HCT116 (cell line): ENCODE data around the gene TMEM80. TPM values are rescaled to one million over a fixed set of nuclear protein-coding genes. Genes with fewer than 3 reads are reported as not detected.
"Not testable (repeated sequence)": the region's sequence is repeated elsewhere in the genome, so short reads cannot be mapped to it uniquely, and the experiment has no call there.

Experiments
- ATAC-seq: fragments of 200-7000 bp; cut with Tn5 transposase; 2 replicates; pipeline ENCODE4 v1.9.1; 2020; ENCODE audit warnings: mild to moderate bottlenecking, moderate library complexity
- BruUV-seq: library from RNA; stranded (reverse); fragments of 400-500 nt; replicated peaks from 2 replicates; lab custom pipeline; 2021; lab: Mats Ljungman, UMichigan
- CTCF ChIA-PET: fragments of 300-600 bp; sonication (Branson Sonifier 250); formaldehyde crosslinking; loops from one replicate; lab custom pipeline; 2021; ENCODE audit warnings: antibody characterized with exemption; lab: Charles Lee
- POLR2A ChIA-PET: fragments of 300-600, 350-600 bp; sonication (Branson Sonifier 250); formaldehyde crosslinking; loops from one replicate; lab custom pipeline; 2021; ENCODE audit warnings: antibody characterized with exemption; lab: Charles Lee
- RAD21 ChIA-PET, 2 experiments: fragments of 300-600 bp; sonication (Branson Sonifier 250); formaldehyde crosslinking; loops; one replicate each; lab custom pipeline; 2023; ENCODE audit warnings: low total read pairs in 2 of 2; ENCODE audit not compliant: uncharacterized antibody in 2 of 2, unreplicated experiment in 2 of 2, low non-redundant PET in 1 of 2; lab: Charles Lee
- DNase-seq: peaks from one replicate; pipeline ENCODE4 v3.0.0-alpha.2; 2010; ENCODE audit warnings: low read depth, low spot score
- H2AFZ ChIP-seq: fragments of 200-600 bp; shearing (Covaris generic), sonication (generic); 2 replicates; pipeline ENCODE4 v1.6.1; 2017; ENCODE audit warnings: low read depth, mixed run types, mixed read lengths, antibody characterized with exemption, low read length; ENCODE audit not compliant: poor library complexity, severe bottlenecking
- H3K27ac ChIP-seq: 2 replicates; pipeline ENCODE4 v1.5.1; 2012; ENCODE audit warnings: low read depth, low read length
- H3K27me3 ChIP-seq: fragments of 200-600 bp; sonication (generic); 2 replicates; pipeline ENCODE4 v1.6.1; 2016; ENCODE audit warnings: mixed run types, low read length, mixed read lengths; ENCODE audit not compliant: insufficient read depth
- H3K36me3 ChIP-seq, 2 experiments: fragments of 200-500 bp in 1 of 2; fragments of 200-600 bp in 1 of 2; sonication (Bioruptor generic) in 1 of 2; sonication (generic) in 1 of 2; 2 replicates each; pipeline versions ENCODE4 v1.5.1 to v1.6.1; 2014 to 2016; ENCODE audit warnings: low read length in 2 of 2, inconsistent platforms in 1 of 2, mixed read lengths in 1 of 2, mixed run types in 1 of 2; ENCODE audit not compliant: insufficient read depth in 2 of 2, control insufficient read depth in 1 of 2
- H3K4me1 ChIP-seq, 2 experiments: fragments of 200-600 bp in 1 of 2; sonication (generic) in 1 of 2; 2 replicates each; pipeline versions ENCODE4 v1.5.1 to v1.6.1; 2012 to 2017; ENCODE audit warnings: low read length in 2 of 2, inconsistent platforms in 1 of 2, mild to moderate bottlenecking in 1 of 2, mixed read lengths in 1 of 2, mixed run types in 1 of 2, moderate library complexity in 1 of 2; ENCODE audit not compliant: insufficient read depth in 2 of 2, control insufficient read depth in 1 of 2
- H3K4me2 ChIP-seq: fragments of 200-600 bp; sonication (generic); 2 replicates; pipeline ENCODE4 v1.6.1; 2017; ENCODE audit warnings: mixed run types, low read length, mixed read lengths
- H3K4me3 ChIP-seq, 2 experiments: fragments of 200-600 bp in 1 of 2; sonication (generic) in 1 of 2; replicated peaks in 1 of 2; 2 replicates each; pipeline ENCODE4 v1.5.1; 2011 to 2016; ENCODE audit warnings: low read length in 2 of 2, control low read depth in 1 of 2, low read depth in 1 of 2, mild to moderate bottlenecking in 1 of 2, mixed read lengths in 1 of 2, mixed run types in 1 of 2
- H3K79me2 ChIP-seq: fragments of 200-600 bp; sonication (generic); 2 replicates; pipeline ENCODE4 v1.6.1; 2017; ENCODE audit warnings: mild to moderate bottlenecking, mixed run types, low read length, moderate library complexity, mixed read lengths; ENCODE audit not compliant: insufficient read depth
- H3K9ac ChIP-seq: fragments of 200-600 bp; sonication (generic); 2 replicates; pipeline ENCODE4 v1.6.1; 2016; ENCODE audit warnings: low read length, mixed read lengths
- H3K9me2 ChIP-seq: fragments of 200-600 bp; sonication (generic), shearing (Covaris generic); 2 replicates; pipeline ENCODE4 v1.6.1; 2017; ENCODE audit warnings: mixed run types, mild to moderate bottlenecking, moderate library complexity; ENCODE audit not compliant: insufficient read depth
- H3K9me3 ChIP-seq, 2 experiments: fragments of 200-500 bp in 1 of 2; fragments of 200-600 bp in 1 of 2; sonication (Bioruptor generic) in 1 of 2; sonication (generic) in 1 of 2; 2 replicates each; pipeline ENCODE4 v1.6.1; 2014 to 2017; ENCODE audit warnings: low read length in 2 of 2, mixed read lengths in 2 of 2, inconsistent platforms in 1 of 2, low read depth in 1 of 2, mild to moderate bottlenecking in 1 of 2, mixed run types in 1 of 2, moderate library complexity in 1 of 2; ENCODE audit not compliant: control insufficient read depth in 1 of 2, insufficient read depth in 1 of 2
- H4K20me1 ChIP-seq: fragments of 200-600 bp; sonication (generic), shearing (Covaris generic); 2 replicates; pipeline ENCODE4 v1.6.1; 2017; ENCODE audit warnings: mixed run types, mild to moderate bottlenecking, moderate library complexity; ENCODE audit not compliant: insufficient read depth
- ATF3 ChIP-seq: IDR thresholded peaks from 2 replicates; pipeline ENCODE4 v1.6.1; 2012
- CEBPB ChIP-seq: IDR thresholded peaks from 2 replicates; pipeline ENCODE4 v1.6.1; 2012; ENCODE audit warnings: low read depth
- CTCF ChIP-seq, 3 experiments: fragments of 200-600 bp in 1 of 3; sonication (generic) in 1 of 3; IDR thresholded peaks in 2 of 3; conservative IDR thresholded peaks in 1 of 3; 2 replicates each; pipeline ENCODE4 v1.5.1; 2012 to 2017; ENCODE audit warnings: low read depth in 2 of 3, low read length in 2 of 3, antibody characterized with exemption in 1 of 3, borderline replicate concordance in 1 of 3, control low read depth in 1 of 3, mild to moderate bottlenecking in 1 of 3, mixed read lengths in 1 of 3, mixed run types in 1 of 3, moderate library complexity in 1 of 3; ENCODE audit not compliant: insufficient read depth in 1 of 3
- EZH2 ChIP-seq: fragments of 200-600 bp; sonication (generic); IDR thresholded peaks from 2 replicates; pipeline ENCODE4 v1.6.1; 2017; ENCODE audit warnings: antibody characterized with exemption, mixed run types
- EZH2phosphoT487 ChIP-seq: fragments of 200-600 bp; IDR thresholded peaks from 2 replicates; pipeline ENCODE4 v1.6.1; 2018; ENCODE audit warnings: antibody characterized with exemption, borderline replicate concordance
- JUND ChIP-seq: IDR thresholded peaks from 2 replicates; pipeline ENCODE4 v1.6.1; 2012
- POLR2AphosphoS5 ChIP-seq: IDR thresholded peaks from 2 replicates; pipeline ENCODE4 v1.6.1; 2011; ENCODE audit warnings: mild to moderate bottlenecking, low read depth, low read length, moderate library complexity
- SIN3A ChIP-seq: IDR thresholded peaks from 2 replicates; pipeline ENCODE4 v1.6.1; 2012; ENCODE audit warnings: low read depth
- SRF ChIP-seq: IDR thresholded peaks from 2 replicates; pipeline ENCODE4 v1.6.1; 2012; ENCODE audit warnings: low read depth
- TCF7L2 ChIP-seq: IDR thresholded peaks from 2 replicates; pipeline ENCODE4 v1.7.0; 2011; ENCODE audit warnings: borderline replicate concordance, inconsistent platforms; ENCODE audit not compliant: insufficient read depth, insufficient read length; ENCODE audit errors: extremely low read depth
- ZFX ChIP-seq: fragments of 450-650 bp; IDR thresholded peaks from 2 replicates; pipeline ENCODE4 v1.6.1; 2017
- intact Hi-C: fragments of 100-400 bp; cut with micrococcal nuclease; formaldehyde crosslinking; loops from 2 replicates; pipeline ENCODE4 v1.10.0; 2022
- total RNA-seq: library from RNA; stranded (reverse); gene quantifications from one replicate; pipeline ENCODE4 v1.2.1, GENCODE V29; 2021; ENCODE audit not compliant: unreplicated experiment
- TF ChIP-seq, protein P1 (sequence below): IDR thresholded peaks from 2 replicates; pipeline ENCODE4 v1.6.1; 2011; ENCODE audit warnings: mild to moderate bottlenecking, low read length, moderate library complexity; ENCODE audit not compliant: insufficient replicate concordance; ENCODE audit errors: extremely low read depth
- TF ChIP-seq, protein P2 (sequence below): IDR thresholded peaks from 2 replicates; pipeline ENCODE4 v1.6.1; 2012

The TMEM80 gene
- total RNA-seq, 1 experiment from 2014 or later: 18.4 TPM

GRCh38 chr11:690244-690643 is 5.4 kb upstream of the TMEM80 start:
- H3K4me2 ChIP-seq, ATAC-seq, H3K9ac ChIP-seq, H3K4me3 ChIP-seq, H3K9me3 ChIP-seq, intact Hi-C loops, H3K9me2 ChIP-seq, H3K27ac ChIP-seq, H2AFZ ChIP-seq, RAD21 ChIA-PET, DNase-seq, CTCF ChIA-PET, BruUV-seq, POLR2A ChIA-PET, H4K20me1 ChIP-seq, H3K27me3 ChIP-seq: not testable (repeated sequence)
- peaks cover 26% of the 10 kb centered on the region for H3K79me2 ChIP-seq
- H3K36me3 ChIP-seq: peaks cover 13 to 16% of the 10 kb centered on the region in 2 experiments
- H3K4me1 ChIP-seq: peaks cover 8 to 21% of the 10 kb centered on the region in 2 experiments

GRCh38 chr11:690738-691633 is 4.6 kb upstream of the TMEM80 start:
- ATAC-seq (no peak), DNase-seq (no peak)
- Histone ChIP-seq H3K36me3 (peaks cover 13 to 16% of the 10 kb centered on the region in 2 experiments), H3K4me2 (no peak overlapping the region), H2AFZ (no peak overlapping the region), H3K9ac (no peak overlapping the region), H3K79me2 (peaks cover 26% of the 10 kb centered on the region), H3K9me3 (no peaks in the 10 kb centered on the region), H3K9me2 (no peaks in the 10 kb centered on the region), H3K4me1 (peaks cover 8 to 21% of the 10 kb centered on the region in 2 experiments), H3K27ac (no peak overlapping the region), H3K27me3 (no peaks in the 10 kb centered on the region), H3K4me3 (no peak overlapping the region), H4K20me1 (no peaks in the 10 kb centered on the region)
- intact Hi-C loops: no loop called here
- BruUV-seq: no TSS peak
- ChIA-PET POLR2A (interaction anchor here (1.2 kb wide), 1 partner anchor 115 kb away, joined by 3 read pairs; the partner anchor contains the start of gene PHRF1), CTCF (no interaction called here), RAD21 (no interaction called here)
- TF ChIP-seq CTCF (IDR thresholded peaks at IDR 0.05 in 2 of 3, conservative IDR thresholded peaks at IDR 0.05 in 1 of 3; ENCODE audit: borderline replicate concordance in 1 of 3, insufficient read depth in 1 of 3, low read depth in 2 of 3, low read length in 2 of 3) (no peak), EZH2phosphoT487 (no peak), EZH2 (no peak), JUND (no peak), CEBPB (no peak), ZFX (no peak), TCF7L2 (no peak), SRF (no peak), SIN3A (no peak), POLR2AphosphoS5 (no peak), ATF3 (no peak)
- TF ChIP-seq, protein P1, sequence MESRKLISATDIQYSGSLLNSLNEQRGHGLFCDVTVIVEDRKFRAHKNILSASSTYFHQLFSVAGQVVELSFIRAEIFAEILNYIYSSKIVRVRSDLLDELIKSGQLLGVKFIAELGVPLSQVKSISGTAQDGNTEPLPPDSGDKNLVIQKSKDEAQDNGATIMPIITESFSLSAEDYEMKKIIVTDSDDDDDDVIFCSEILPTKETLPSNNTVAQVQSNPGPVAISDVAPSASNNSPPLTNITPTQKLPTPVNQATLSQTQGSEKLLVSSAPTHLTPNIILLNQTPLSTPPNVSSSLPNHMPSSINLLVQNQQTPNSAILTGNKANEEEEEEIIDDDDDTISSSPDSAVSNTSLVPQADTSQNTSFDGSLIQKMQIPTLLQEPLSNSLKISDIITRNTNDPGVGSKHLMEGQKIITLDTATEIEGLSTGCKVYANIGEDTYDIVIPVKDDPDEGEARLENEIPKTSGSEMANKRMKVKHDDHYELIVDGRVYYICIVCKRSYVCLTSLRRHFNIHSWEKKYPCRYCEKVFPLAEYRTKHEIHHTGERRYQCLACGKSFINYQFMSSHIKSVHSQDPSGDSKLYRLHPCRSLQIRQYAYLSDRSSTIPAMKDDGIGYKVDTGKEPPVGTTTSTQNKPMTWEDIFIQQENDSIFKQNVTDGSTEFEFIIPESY: no peak
- TF ChIP-seq, protein P2, sequence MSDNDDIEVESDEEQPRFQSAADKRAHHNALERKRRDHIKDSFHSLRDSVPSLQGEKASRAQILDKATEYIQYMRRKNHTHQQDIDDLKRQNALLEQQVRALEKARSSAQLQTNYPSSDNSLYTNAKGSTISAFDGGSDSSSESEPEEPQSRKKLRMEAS: no peak
